Fibroblast of mammary gland (primary cell): ENCODE data around the gene TMEM132E.

Source experiments
- DNase-seq: peaks from one replicate; pipeline ENCODE4 v3.0.0-alpha.2; 2010; ENCODE audit warnings: low read depth
- H3K4me3 ChIP-seq: 2 replicates; pipeline ENCODE4 v1.5.1; 2011; ENCODE audit warnings: low read depth, mild to moderate bottlenecking, low read length, moderate library complexity; ENCODE audit not compliant: control insufficient read depth
- TF ChIP-seq, protein P1 (sequence below): conservative IDR thresholded peaks from 2 replicates; pipeline ENCODE4 v1.5.1; 2011; ENCODE audit warnings: low read depth, low read length, inconsistent platforms; ENCODE audit not compliant: control insufficient read depth, insufficient read depth

The TMEM132E gene

DNA sequence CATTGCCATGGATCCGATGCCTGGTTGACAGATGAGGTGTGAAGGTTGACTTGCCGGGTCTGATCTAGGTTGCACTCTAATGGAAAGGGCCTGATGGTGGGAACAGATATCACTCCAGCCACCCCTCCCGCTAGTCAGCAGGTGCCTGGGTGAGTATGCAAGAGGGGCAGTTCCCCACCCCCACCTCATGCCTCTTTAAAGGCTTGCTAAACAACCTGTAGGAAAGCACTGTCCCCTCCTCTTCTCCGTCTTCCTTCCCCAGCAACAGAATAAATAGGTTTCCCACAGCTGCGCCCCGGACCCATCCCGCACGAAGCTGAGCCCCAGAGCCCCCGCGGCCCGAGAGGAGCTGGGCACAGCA is 746 bp upstream of the TMEM132E start:
- no peak overlapping the region for H3K4me3 ChIP-seq
- TF ChIP-seq, protein P1, sequence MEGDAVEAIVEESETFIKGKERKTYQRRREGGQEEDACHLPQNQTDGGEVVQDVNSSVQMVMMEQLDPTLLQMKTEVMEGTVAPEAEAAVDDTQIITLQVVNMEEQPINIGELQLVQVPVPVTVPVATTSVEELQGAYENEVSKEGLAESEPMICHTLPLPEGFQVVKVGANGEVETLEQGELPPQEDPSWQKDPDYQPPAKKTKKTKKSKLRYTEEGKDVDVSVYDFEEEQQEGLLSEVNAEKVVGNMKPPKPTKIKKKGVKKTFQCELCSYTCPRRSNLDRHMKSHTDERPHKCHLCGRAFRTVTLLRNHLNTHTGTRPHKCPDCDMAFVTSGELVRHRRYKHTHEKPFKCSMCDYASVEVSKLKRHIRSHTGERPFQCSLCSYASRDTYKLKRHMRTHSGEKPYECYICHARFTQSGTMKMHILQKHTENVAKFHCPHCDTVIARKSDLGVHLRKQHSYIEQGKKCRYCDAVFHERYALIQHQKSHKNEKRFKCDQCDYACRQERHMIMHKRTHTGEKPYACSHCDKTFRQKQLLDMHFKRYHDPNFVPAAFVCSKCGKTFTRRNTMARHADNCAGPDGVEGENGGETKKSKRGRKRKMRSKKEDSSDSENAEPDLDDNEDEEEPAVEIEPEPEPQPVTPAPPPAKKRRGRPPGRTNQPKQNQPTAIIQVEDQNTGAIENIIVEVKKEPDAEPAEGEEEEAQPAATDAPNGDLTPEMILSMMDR: no peak
- no peak for DNase-seq

DNA sequence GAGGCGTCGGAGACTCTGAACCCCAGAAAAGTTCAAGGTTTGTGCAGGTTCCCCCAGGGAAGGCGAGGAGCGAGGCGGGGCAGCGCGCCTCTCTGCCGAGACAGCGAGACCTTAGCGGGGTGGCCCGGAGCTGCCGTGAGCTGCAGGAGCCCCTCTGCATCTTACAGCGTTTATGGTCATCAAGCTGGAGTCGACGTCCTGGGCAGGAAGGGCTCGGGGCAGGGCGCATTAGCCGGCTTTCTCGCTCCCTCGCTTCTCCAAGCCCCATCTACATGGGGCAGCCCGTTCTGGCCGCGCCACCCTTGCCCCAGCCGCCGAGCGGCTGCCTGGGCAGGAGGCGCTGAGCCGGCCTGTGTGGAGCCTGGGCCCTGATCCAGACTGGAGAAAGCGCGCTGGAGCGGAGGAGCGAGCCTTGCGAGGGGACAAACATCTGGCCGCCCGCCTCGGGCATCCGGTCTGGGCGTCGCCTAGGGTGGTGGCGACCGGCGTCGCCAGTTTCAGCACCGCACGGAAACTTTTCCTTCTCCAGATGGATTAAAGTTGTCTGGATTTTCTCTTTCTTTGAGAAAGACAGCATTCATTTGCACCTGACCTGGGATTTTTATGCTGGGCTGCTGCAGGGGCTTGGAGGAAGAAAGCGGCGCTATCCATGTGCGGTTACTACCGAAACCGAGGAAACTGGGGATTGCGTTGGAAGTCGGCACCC is 750 bp downstream of the TMEM132E start:
- TF ChIP-seq, protein P1: no peak
- peak; percentile 0 for DNase-seq
- no peak overlapping the region for H3K4me3 ChIP-seq

DNA sequence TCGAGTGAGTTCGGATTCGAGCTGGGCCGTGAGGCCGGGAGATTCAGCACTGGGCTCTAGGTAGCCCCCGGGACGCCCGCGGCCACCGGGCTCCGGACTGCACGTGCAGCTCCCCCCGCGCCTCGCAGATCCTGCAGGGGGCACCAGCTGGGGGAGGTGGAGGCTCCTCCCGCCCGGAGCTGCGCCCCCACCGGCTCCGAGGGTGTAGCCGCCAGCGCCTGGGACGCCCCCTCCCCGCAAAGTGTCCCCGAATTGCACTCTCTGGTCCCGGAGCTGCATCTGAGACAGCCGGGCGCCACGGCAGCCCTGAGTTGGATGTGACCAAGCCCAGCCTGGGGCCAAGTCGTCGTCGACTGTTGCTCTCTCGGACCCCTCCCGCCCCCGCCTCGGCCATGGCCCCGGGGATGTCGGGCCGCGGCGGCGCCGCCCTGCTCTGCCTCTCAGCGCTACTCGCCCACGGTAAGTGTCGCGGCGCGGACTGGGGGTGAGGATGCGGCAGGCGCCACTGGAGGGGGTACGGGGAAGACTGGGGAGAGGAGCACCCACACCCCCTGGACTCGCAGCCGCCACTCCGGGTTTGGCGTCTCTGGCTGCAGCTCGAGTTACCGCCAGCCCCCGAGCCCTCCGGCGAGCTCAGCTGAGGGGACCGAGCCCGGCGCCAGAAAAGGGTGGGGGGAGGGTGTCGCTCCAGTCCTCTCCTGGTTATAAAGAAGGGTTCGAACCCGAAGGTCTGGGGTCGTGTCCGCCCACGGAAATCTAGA is 1.5 kb downstream of the TMEM132E start:
- TF ChIP-seq, protein P1: no peak
- H3K4me3 ChIP-seq: no peak overlapping the region
- DNase-seq: no peak

DNA sequence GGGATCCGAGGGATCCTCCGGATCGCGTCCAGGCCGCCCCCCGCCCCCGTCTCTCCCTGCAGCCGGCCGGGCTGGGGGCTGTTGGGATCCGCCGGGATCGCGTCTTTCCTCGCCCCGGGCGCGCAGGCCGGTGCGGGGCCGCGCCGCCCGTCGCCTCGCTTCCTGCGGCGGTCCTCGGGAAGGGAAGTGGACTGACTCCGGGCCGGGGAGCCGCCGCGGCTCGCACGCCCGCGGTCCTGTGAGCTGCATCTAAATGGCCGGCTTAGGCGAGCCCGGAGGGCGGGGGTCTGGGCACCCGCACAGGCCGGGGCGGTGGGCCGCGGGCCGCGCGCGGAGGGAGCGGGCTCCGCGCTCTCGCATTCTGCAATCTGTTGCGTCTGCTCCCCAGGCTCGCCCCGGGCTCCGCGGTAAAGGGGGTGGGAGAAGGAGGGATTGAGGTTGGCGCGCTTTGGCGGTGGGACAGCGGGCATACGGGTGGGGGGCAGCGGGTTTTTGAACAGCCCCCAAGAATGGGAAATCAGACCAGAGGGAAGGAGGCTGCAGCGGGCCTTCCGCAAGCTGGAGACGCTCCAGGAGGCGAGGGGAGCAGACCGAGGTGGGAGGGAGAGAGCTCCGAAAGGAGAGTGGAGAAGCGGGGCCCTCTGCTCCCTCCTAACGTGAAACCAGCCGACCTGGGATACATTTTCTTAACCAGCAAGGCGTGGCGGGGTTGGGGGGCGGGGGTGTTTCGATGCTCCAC is 2.2 kb downstream of the TMEM132E start:
- no peak for DNase-seq
- TF ChIP-seq, protein P1: no peak
- no peak overlapping the region for H3K4me3 ChIP-seq

DNA sequence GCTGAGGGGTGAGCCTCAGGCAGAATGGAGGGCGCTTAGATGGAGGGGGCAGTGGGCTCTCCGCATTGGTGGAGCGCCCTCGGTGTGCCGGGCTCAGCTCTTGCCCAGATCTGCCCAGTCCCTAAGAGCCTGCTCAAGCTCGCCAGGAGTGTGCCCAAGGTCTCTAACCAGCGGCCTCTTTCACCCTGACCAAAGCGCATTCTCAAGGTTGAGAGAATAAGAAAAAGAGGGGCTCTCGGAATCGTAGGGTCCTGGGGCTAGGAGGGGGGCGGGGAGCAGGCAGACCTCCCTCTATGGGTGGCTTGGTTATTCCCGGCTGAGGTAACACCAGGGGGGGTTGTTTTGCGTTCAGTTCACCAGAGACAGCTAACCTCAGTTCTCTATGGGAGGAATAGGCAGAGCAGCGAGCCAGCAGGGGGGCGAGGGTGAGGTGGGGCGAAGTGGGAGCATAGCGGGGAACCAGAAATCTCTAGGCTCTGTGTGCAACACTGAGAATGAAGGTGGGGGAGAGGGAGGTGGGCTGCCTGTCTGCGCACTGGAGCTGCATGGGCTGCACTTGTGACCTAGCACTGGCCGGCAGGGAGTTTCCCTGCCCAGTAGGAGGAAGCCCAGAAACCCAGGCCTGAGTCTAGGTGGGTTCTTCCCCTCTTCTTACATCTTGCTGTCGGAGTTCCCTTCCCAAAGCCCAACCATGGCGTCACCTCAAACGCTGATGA is 3.0 kb downstream of the TMEM132E start:
- H3K4me3 ChIP-seq: no peak overlapping the region
- TF ChIP-seq, protein P1: no peak
- no peak for DNase-seq

DNA sequence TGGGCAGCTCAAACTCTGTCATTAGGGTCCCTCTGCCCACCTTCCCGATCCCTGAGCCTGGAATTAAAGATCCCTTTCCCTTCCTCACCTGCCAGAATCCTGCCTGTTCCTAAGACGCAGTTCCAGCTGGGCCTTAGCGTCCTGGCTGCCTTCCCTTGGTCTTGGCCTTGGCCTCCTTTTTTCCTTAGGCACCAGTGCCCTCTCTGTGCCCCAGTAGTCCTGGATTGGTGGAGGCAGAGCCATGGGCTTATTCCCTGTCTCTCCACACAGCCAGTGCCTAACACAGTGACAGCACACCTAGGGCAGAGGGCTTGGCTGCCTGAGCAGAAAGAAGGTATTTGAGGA is 3.5 kb downstream of the TMEM132E start:
- DNase-seq: no peak
- TF ChIP-seq, protein P1: no peak
- H3K4me3 ChIP-seq: no peak overlapping the region
